Endodermal cell (in vitro differentiated cells): ENCODE data around the gene FAM174C. TPM values are rescaled to one million over a fixed set of nuclear protein-coding genes. Genes with fewer than 3 reads are reported as not detected.

Experiments used
- DNase-seq: peaks from one replicate; pipeline ENCODE4 v3.0.0-alpha.2; 2017
- H3K27ac ChIP-seq: 2 replicates; pipeline ENCODE4 v1.5.1; 2013; ENCODE audit warnings: mild to moderate bottlenecking, low read depth, low read length, moderate library complexity
- H3K27me3 ChIP-seq: 2 replicates; pipeline ENCODE4 v1.6.1; 2013; ENCODE audit warnings: mild to moderate bottlenecking, low read length, moderate library complexity; ENCODE audit not compliant: insufficient read depth, control insufficient read depth, poor library complexity, severe bottlenecking
- H3K36me3 ChIP-seq: 2 replicates; pipeline ENCODE4 v1.7.0; 2013; ENCODE audit warnings: mild to moderate bottlenecking, low read length, moderate library complexity; ENCODE audit not compliant: control insufficient read depth, insufficient read depth
- H3K4me1 ChIP-seq: one replicate; pipeline ENCODE4 v1.7.0; 2013; ENCODE audit warnings: low read length; ENCODE audit not compliant: control insufficient read depth, insufficient read depth
- H3K4me3 ChIP-seq: 2 replicates; pipeline ENCODE4 v1.5.1; 2013; ENCODE audit warnings: mild to moderate bottlenecking, low read length, moderate library complexity
- H3K9ac ChIP-seq: 2 replicates; pipeline ENCODE4 v1.6.1; 2013; ENCODE audit warnings: mild to moderate bottlenecking, low read length, moderate library complexity; ENCODE audit not compliant: poor library complexity, severe bottlenecking; ENCODE audit errors: extremely low read depth
- H3K9me3 ChIP-seq: 2 replicates; pipeline ENCODE4 v1.6.1; 2013; ENCODE audit warnings: mild to moderate bottlenecking, low read length, moderate library complexity; ENCODE audit not compliant: control insufficient read depth
- H3K27ac Mint-ChIP-seq: 2 replicates; pipeline ENCODE4 v1.8.0; 2020; ENCODE audit warnings: mixed read lengths
- H3K27me3 Mint-ChIP-seq: 2 replicates; pipeline ENCODE4 v1.8.0; 2021; ENCODE audit warnings: mild to moderate bottlenecking, mixed read lengths; ENCODE audit not compliant: insufficient read depth
- H3K36me3 Mint-ChIP-seq: 2 replicates; pipeline ENCODE4 v1.8.0; 2020; ENCODE audit warnings: low read depth, mixed read lengths
- H3K4me1 Mint-ChIP-seq: 2 replicates; pipeline ENCODE4 v1.8.0; 2020; ENCODE audit warnings: mixed read lengths
- H3K4me3 Mint-ChIP-seq: 2 replicates; pipeline ENCODE4 v1.8.0; 2020; ENCODE audit warnings: mild to moderate bottlenecking, moderate library complexity, mixed read lengths
- H3K9me3 Mint-ChIP-seq: 2 replicates; pipeline ENCODE4 v1.8.0; 2020; ENCODE audit warnings: mild to moderate bottlenecking, mixed read lengths
- CTCF ChIP-seq: fragments of 200-600 bp; sonication (generic); conservative IDR thresholded peaks from 2 replicates; pipeline ENCODE4 v1.5.0; 2021; ENCODE audit warnings: antibody characterized with exemption, mild to moderate bottlenecking
- WGBS, 2 experiments: methylation state at CpG; one replicate each; pipeline versions ENCODE4 v1.1.5 to v1.1.7; 2013; ENCODE audit warnings: missing lambda C conversion rate in 2 of 2, mixed read lengths in 1 of 2; ENCODE audit not compliant: insufficient coverage in 1 of 2, insufficient read length in 1 of 2; 5-methylcytosine and 5-hydroxymethylcytosine counted together
- total RNA-seq, 2 donors: library from RNA; stranded (reverse); fragmentation: NEBNext Ultra II Directional in 1 of 2; extraction: Animal tissue kit (Norgen Biotek cat#: 25700) in 1 of 2; gene quantifications; 2 replicates in 1 of 2; 3 replicates in 1 of 2; pipeline ENCODE4 v1.2.1, GENCODE V29; 2021

Gene FAM174C
- total RNA-seq, 2 donors from 2014 or later, result 45.1 to 46.0 TPM

- 31 to 45% methylated on average over 29 to 51 of the region's 51 CpGs for WGBS, 2 experiments
- Histone ChIP-seq H3K9ac (no peak overlapping the region), H3K9me3 (no peaks in the 10 kb centered on the region), H3K27me3 (no peaks in the 10 kb centered on the region), H3K36me3 (no peaks in the 10 kb centered on the region), H3K27ac (no peak overlapping the region), H3K4me3 (peak overlapping the region; percentile 23), H3K4me1 (peaks cover 15% of the 10 kb centered on the region)
- peaks cover 10% of the 10 kb centered on the region for H3K4me1 Mint-ChIP-seq
- peaks cover 5% of the 10 kb centered on the region for H3K27me3 Mint-ChIP-seq
- H3K9me3 Mint-ChIP-seq, result no peaks in the 10 kb centered on the region
- H3K27ac Mint-ChIP-seq, result no peak overlapping the region
- H3K4me3 Mint-ChIP-seq, result peak overlapping the region; percentile 62
- peak; percentile 18 for TF ChIP-seq CTCF
- peak; percentile 77 for DNase-seq
- H3K36me3 Mint-ChIP-seq, result no peaks in the 10 kb centered on the region
Observed at GRCh38 chr19:1284979-1285736, 9.8 kb downstream of the FAM174C start.

- H3K4me3 ChIP-seq, result peak within 1 kb of the TSS; percentile 86
- no peak within 1 kb of the TSS for H3K27ac ChIP-seq
- Mint-ChIP-seq H3K27me3 (peaks cover 5% of the 10 kb centered on the region), H3K4me1 (peaks cover 10% of the 10 kb centered on the region), H3K36me3 (no peaks in the 10 kb centered on the region), H3K27ac (no peak within 1 kb of the TSS), H3K4me3 (peak within 1 kb of the TSS; percentile 74), H3K9me3 (no peaks in the 10 kb centered on the region)
- 0% methylated on average over 15 to 113 of the region's 113 CpGs for WGBS, 2 experiments
- DNase-seq, result no peak
- H3K27me3 ChIP-seq, result no peaks in the 10 kb centered on the region
- no peaks in the 10 kb centered on the region for H3K9me3 ChIP-seq
- no peaks in the 10 kb centered on the region for H3K36me3 ChIP-seq
- H3K4me1 ChIP-seq, result peaks cover 15% of the 10 kb centered on the region
- H3K9ac ChIP-seq, result peak within 1 kb of the TSS; percentile 53
- peak; percentile 19 for TF ChIP-seq CTCF
Observed at GRCh38 chr19:1285737-1286360, 10.5 kb downstream of the FAM174C start, which contains the start of gene EFNA2. TSS of gene EFNA2 (plus strand) at chr19:1285873. CDS start at chr19:1286169, 296 bp downstream.

- H3K4me3 ChIP-seq, result peak overlapping the region; percentile 86
- H3K4me1 ChIP-seq, result peaks cover 15% of the 10 kb centered on the region
- Mint-ChIP-seq H3K9me3 (no peaks in the 10 kb centered on the region), H3K4me3 (peak overlapping the region; percentile 74), H3K27me3 (peaks cover 5% of the 10 kb centered on the region), H3K36me3 (no peaks in the 10 kb centered on the region), H3K27ac (no peak overlapping the region), H3K4me1 (peaks cover 10% of the 10 kb centered on the region)
- TF ChIP-seq CTCF, result no peak
- 51 to 53% methylated on average over 31 to 38 of the region's 38 CpGs for WGBS, 2 experiments
- DNase-seq, result no peak
- H3K27ac ChIP-seq, result no peak overlapping the region
- no peaks in the 10 kb centered on the region for H3K9me3 ChIP-seq
- peak overlapping the region; percentile 53 for H3K9ac ChIP-seq
- H3K36me3 ChIP-seq, result no peaks in the 10 kb centered on the region
- H3K27me3 ChIP-seq, result no peaks in the 10 kb centered on the region
Observed at GRCh38 chr19:1286487-1287353, 11.4 kb downstream of the FAM174C start.
